Brain microvascular endothelial cell (primary cell): ENCODE measurements around the gene ANXA3.
"Not testable (repeated sequence)": the region's sequence is repeated elsewhere in the genome, so short reads cannot be mapped to it uniquely, and the experiment has no call there.

Experiments
- DNase-seq: peaks from one replicate; pipeline ENCODE4 v3.0.0-alpha.2; 2020
- H3K27ac ChIP-seq: fragments of 250-450 bp; sonication (Bioruptor Pico); 2 replicates; pipeline ENCODE4 v1.5.1; 2020; ENCODE audit warnings: mild to moderate bottlenecking, moderate library complexity
- H3K27me3 ChIP-seq: fragments of 250-450 bp; sonication (Bioruptor Pico); replicated peaks from 2 replicates; pipeline ENCODE4 v1.5.1; 2020; ENCODE audit warnings: mild to moderate bottlenecking
- H3K36me3 ChIP-seq: fragments of 250-450 bp; sonication (Bioruptor Pico); replicated peaks from 2 replicates; pipeline ENCODE4 v1.5.1; 2020; ENCODE audit warnings: mild to moderate bottlenecking
- H3K4me3 ChIP-seq: 2 replicates; pipeline ENCODE4 v1.5.1; 2011; ENCODE audit warnings: low read depth, mild to moderate bottlenecking, control low read depth, low read length, moderate library complexity
- in situ Hi-C: cut with HindIII; loops from 2 replicates; pipeline ENCODE4 v1.10.0; 2017; ENCODE audit warnings: low sequenced_read_pairs, low pct_ligation_motif_present
- TF ChIP-seq, protein P1 (sequence below): IDR thresholded peaks from 2 replicates; pipeline ENCODE4 v1.5.1; 2011; ENCODE audit warnings: low read depth, mild to moderate bottlenecking, moderate library complexity, low read length, control low read depth, inconsistent platforms; ENCODE audit errors: missing control alignments

ANXA3 gene

DNA sequence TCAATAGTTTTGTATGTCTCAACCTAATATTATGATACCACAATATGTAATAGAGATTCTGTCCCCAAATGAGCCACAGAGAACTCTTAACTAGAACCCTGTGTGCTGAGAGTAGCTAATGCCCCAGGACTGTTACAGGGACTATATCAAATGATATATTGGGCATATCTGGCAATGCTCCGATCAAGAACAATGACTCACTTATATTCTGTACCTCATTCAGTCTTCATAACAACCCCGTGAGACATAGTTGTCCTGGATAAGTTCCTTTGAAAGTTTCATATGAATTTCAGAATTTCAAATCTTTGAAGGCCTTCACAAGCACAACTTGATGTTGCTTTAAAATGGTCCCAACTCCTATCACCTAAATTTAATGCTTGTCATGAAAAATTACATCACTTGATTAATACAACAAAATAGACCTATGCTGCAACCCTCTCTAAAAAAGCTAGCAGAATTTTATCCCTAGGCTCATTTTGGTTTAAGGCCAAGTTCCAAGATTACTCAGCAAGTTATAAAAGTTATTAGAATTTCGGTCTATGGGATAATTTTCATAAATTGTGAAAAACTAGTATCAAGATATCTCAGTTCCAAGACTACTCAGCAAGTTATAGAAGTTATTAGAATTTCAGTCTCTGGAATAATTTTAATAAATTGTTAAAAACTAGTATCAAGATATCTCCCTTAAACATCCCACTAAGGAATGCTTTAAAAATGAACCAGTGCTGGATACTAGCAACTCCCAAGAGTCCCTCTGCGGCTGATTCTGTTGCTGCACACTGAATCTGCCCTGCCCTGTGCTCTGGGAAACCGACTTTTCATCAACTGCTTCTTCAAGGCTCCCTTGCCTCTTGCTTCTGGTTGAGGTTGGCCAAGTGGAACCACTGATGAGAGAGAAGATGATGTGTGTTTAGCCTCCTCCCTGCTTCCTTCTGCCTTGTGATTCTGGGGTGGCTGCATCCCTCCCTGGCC, 6.0 kb upstream of the ANXA3 start:
- Histone ChIP-seq H3K27me3 (no peaks in the 10 kb centered on the region), H3K36me3 (no peaks in the 10 kb centered on the region), H3K27ac (no peak overlapping the region), H3K4me3 (no peak overlapping the region)
- DNase-seq, result no peak
- TF ChIP-seq, protein P1, sequence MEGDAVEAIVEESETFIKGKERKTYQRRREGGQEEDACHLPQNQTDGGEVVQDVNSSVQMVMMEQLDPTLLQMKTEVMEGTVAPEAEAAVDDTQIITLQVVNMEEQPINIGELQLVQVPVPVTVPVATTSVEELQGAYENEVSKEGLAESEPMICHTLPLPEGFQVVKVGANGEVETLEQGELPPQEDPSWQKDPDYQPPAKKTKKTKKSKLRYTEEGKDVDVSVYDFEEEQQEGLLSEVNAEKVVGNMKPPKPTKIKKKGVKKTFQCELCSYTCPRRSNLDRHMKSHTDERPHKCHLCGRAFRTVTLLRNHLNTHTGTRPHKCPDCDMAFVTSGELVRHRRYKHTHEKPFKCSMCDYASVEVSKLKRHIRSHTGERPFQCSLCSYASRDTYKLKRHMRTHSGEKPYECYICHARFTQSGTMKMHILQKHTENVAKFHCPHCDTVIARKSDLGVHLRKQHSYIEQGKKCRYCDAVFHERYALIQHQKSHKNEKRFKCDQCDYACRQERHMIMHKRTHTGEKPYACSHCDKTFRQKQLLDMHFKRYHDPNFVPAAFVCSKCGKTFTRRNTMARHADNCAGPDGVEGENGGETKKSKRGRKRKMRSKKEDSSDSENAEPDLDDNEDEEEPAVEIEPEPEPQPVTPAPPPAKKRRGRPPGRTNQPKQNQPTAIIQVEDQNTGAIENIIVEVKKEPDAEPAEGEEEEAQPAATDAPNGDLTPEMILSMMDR, result no peak
- in situ Hi-C loops, result no loop called here

DNA sequence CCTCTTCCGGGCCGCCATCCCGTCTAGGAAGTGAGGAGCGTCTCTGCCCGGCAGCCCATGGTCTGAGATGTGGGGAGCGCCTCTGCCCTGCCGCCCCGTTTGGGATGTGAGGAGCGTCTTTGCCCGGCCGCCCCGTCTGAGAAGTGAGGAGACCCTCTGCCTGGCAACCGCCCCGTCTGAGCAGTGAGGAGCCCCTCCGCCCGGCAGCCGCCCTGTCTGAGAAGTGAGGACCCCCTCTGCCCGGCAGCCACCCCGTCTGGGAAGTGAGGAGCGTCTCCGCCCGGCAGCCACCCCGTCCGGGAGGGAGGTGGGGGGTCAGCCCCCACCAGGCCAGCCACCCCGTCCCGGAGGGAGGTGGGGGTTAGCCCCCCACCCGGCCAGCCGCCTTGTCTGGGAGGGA, 3.7 kb upstream of the ANXA3 start:
- H3K27ac ChIP-seq, H3K4me3 ChIP-seq, in situ Hi-C loops: not testable (repeated sequence)

DNA sequence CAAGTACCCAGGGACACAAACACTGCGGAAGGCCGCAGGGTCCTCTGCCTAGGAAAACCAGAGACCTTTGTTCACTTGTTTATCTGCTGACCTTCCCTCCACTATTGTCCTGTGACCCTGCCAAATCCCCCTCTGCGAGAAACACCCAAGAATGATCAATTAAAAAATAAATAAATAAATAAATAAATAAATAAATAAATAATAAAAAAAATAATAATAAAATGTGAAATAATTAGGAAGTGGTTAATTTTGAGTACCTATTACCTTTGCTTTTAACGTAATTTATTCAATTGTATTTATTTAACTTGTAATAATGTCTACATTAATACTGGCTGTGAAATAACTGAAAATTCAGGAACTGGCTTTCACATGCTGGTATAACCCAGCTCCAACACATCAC, 2.7 kb upstream of the ANXA3 start:
- DNase-seq, H3K27me3 ChIP-seq, H3K4me3 ChIP-seq, in situ Hi-C loops, H3K27ac ChIP-seq, H3K36me3 ChIP-seq: not testable (repeated sequence)

More for the DNA sequence above, 3.7 kb upstream of the ANXA3 start:
- H3K27me3 ChIP-seq, H3K36me3 ChIP-seq, DNase-seq: not testable (repeated sequence)

DNA sequence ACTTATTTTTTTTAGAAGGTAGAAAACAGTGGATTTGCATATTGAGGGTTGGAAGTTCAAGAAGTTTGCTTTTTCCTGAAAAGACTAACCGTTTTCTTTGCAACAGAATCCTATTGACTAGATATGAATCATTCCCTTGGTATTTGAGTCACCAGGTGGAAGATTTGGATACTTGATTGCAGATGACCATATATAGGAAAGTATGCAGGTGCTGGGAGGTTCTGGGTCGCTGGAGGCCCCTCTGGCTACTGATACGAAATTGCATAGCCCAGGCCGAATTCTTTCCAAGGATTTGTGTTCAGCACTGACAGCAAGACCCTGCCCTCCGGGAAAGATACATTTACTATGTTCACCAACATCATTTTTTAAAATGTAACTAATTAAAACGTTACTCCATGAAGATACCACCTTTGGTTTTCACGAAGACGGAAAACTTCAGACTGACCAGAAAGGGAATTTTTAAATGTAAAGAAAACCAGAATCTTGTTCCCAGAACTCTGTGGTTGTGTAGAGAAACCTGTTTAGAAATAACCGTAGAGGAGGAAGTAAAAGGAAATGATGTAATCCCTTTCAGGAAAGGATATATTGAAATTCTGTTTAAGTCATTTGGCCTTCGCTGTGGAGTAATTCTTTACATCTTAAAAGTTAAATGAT, 946 bp downstream of the ANXA3 start:
- Histone ChIP-seq H3K27ac (no peak overlapping the region), H3K27me3 (no peaks in the 10 kb centered on the region), H3K4me3 (no peak overlapping the region), H3K36me3 (no peaks in the 10 kb centered on the region)
- no peak for DNase-seq
- in situ Hi-C loops, result no loop called here
- TF ChIP-seq, protein P1, result no peak

DNA sequence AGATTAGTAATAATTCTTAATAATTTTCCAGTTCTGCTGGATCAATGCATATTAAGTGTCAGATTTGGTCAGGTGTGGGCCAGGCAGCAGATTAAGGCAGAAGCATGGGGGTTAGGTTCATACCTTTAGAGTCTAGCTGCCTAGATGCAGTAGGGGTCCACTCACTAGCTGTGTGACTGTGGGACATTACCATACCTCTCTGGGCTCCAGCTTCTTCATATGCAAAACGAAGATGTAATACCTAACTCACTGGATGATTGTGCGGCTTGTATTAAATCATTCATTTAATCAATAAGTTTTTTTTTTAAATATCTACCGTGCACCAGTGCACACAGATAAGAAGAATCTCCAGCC, 1.4 kb downstream of the ANXA3 start:
- Histone ChIP-seq H3K4me3 (no peak overlapping the region), H3K27ac (no peak overlapping the region), H3K27me3 (no peaks in the 10 kb centered on the region), H3K36me3 (no peaks in the 10 kb centered on the region)
- TF ChIP-seq, protein P1, result no peak
- in situ Hi-C loops, result no loop called here
- no peak for DNase-seq

DNA sequence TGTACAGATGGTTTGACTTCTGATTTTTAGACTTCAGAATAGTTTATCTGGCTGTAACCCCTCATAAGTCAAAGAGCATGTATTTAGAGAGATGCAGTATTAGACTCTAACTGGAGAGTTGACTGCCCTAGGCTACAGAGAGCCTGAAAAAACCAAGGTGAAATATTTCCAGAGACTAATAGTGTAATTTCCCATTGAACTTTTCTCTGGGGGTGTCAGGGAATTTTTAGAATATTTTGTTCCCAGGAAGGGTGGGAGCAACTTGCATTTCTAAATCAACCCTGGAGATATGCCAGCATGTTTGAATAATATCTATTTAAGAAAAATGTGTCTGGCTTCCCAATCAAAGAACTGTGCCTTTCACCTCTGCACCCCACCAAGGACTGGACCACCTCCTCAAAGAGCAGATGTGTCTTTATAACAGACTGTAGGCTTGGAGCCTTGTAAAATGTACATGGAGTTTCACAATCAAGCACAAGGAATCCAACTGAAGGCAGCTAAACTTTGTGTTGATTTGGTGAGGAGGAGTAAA, 2.0 kb downstream of the ANXA3 start:
- H3K36me3 ChIP-seq, result no peaks in the 10 kb centered on the region
- no peak overlapping the region for H3K27ac ChIP-seq
- in situ Hi-C loops, result no loop called here
- H3K27me3 ChIP-seq, result no peaks in the 10 kb centered on the region
- TF ChIP-seq, protein P1, result no peak
- no peak for DNase-seq
- H3K4me3 ChIP-seq, result no peak overlapping the region
